Choroid plexus epithelial cell (primary cell): ENCODE results near the gene SMAD5.
A peak's percentile ranks its signal among the peaks of the same experiment; 100 is the strongest.

Source experiments
- DNase-seq: peaks from one replicate; pipeline ENCODE4 v3.0.0-alpha.2; 2010; ENCODE audit warnings: low read depth
- H3K4me3 ChIP-seq: 2 replicates; pipeline ENCODE4 v1.5.1; 2011; ENCODE audit warnings: low read depth, mild to moderate bottlenecking, control low read depth, low read length, moderate library complexity
- CTCF ChIP-seq: conservative IDR thresholded peaks from 2 replicates; pipeline ENCODE4 v1.5.1; 2011; ENCODE audit warnings: low read depth, mild to moderate bottlenecking, control low read depth, inconsistent platforms, low read length, moderate library complexity

The SMAD5 gene

GRCh38 chr5:136164226-136164625, 31.6 kb downstream of the SMAD5 start:
- no peak overlapping the region for H3K4me3 ChIP-seq
- DNase-seq = no peak
- TF ChIP-seq CTCF = no peak

- no peak overlapping the region for H3K4me3 ChIP-seq
- no peak for DNase-seq
- TF ChIP-seq CTCF = no peak
Measured at GRCh38 chr5:136166909-136167308, 34.3 kb downstream of the SMAD5 start.

- no peak overlapping the region for H3K4me3 ChIP-seq
- no peak for TF ChIP-seq CTCF
- DNase-seq = no peak
Measured at GRCh38 chr5:136169218-136169617, 36.6 kb downstream of the SMAD5 start.

GRCh38 chr5:136174021-136174659, 41.5 kb downstream of the SMAD5 start:
- H3K4me3 ChIP-seq = no peak overlapping the region
- DNase-seq = peak; percentile 85
- TF ChIP-seq CTCF = peak; percentile 73

GRCh38 chr5:136182618-136183017, 50.0 kb downstream of the SMAD5 start:
- no peak overlapping the region for H3K4me3 ChIP-seq
- peak; percentile 56 for DNase-seq
- no peak for TF ChIP-seq CTCF

- no peak for DNase-seq
- H3K4me3 ChIP-seq = no peak overlapping the region
- no peak for TF ChIP-seq CTCF
Measured at GRCh38 chr5:136185974-136186665, 53.5 kb downstream of the SMAD5 start.

- no peak overlapping the region for H3K4me3 ChIP-seq
- no peak for TF ChIP-seq CTCF
- DNase-seq = no peak
Measured at GRCh38 chr5:136186796-136187195, 54.2 kb downstream of the SMAD5 start.
